GM21529 (cell line): ENCODE measurements around the gene DAZAP1.

ENCODE experiments used
- ATAC-seq: cut with Tn5 transposase; IDR thresholded peaks from one replicate; pipeline ENCODE4 v1.9.1; 2021; ENCODE audit not compliant: unreplicated experiment

The DAZAP1 gene

DNA sequence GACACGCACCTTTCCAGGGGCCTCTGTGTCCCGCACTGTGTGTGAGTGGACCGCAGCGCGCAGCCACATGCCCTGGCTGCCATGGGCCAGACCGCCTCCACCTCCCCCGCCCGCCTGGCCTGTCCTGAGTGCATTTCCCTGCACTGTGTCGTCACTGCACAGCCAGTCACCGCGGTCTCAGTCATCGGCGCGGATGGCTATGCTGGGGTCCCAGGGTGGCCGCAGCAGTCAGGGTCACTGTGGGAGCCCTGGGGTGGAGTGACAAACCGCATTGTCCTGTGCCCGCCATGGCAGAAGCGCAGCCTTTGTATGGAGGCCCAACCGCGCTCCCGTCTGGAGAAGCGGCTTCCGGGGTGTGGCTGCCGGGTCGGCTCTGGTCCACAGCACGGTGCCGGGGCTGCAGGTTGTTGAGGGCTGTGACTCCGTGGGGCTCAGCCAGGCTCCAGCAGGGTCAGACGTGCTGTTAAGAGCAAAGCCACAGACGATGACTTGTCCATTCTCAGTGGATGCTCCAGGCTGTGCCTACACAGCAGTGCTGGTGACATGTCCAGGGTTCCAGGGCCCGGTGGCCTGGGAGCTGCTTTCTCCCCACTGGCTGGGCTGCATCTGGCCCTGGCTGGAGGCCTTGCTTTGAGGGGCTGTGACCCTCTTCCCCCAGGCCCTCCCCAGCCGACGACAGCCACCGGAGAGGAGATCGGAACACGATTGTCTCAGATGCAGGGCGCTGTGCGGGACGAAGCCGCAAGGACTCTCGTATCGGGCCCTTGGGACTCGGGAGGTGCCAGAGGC lies 30.0 kb upstream of the DAZAP1 start:
- no peak for ATAC-seq

DNA sequence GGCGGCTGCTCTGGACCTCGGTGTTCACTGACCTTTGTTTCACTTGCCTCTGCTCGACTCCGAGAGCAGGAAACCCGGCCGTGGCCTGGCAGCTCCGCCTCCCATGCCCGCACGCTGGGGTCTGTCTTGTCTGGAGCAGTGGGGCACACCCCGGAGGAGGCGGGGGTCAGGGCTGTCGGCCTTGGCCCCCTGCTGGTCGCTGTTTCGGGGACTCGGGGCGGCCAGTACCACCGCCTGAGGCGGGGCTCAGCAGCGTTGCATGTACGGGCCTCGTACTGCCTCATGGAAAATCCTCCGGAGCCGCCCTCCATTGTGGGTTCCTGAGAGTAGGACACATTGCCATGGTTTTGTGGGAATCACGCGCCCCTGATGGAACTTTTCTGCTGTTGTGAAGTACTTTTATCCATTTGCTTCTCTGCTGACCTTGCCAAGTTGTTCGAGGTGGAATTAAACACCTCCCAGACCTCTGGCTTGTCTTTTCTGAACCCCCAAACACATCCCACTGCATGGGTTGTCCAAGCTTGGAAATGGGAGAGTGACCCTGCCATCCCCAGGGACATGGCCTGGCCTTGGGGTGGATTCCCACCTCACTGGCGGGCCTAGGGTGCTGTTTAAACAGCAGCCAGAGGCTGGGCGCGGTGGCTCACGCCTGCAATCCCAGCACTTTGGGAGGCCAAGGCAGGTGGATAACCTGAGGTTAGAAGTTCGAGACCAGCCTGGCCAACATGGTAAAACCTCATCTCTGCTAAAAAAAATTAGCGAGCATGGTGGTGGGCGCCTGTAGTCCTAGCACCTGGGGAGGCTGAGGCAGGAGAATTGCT lies 29.2 kb upstream of the DAZAP1 start:
- ATAC-seq, result no peak

DNA sequence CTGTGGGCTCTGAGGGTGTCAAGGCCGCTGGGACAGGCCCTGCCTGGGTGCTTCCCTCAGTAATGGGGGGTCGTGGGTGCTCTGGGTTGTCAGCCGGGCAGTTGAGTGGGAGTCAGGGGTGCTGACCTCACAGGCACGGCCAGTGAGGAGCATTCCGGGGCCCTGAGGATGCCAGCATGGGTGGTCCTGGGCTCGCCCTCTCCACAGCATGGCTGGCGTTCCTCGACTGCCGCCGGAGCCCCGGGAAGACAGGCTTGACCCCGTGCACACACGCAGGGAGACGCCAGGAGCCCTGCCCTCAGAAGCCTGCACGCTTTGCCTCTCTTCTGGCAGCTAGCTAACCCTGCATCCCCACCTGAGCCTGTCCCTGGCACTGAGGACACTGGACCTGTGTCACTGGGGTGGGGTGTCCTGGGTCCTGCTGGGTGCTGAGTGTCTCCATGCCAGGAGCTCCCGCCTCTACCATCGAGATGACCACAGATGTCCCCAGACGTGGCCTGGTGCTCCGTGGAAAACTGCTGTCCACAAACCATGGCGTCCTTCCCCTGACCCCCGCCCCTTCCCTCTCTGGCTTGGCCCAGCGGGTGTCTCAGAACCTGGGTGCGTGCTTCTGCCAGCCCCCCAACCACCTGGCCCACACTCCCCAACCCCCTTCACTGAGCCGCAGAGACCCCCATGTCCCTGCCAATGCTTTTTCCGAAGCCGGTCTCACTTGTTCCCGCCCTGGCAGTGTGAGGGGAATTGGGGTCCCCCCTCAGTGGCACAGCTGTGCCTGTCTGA lies 28.1 kb upstream of the DAZAP1 start:
- ATAC-seq, result no peak

DNA sequence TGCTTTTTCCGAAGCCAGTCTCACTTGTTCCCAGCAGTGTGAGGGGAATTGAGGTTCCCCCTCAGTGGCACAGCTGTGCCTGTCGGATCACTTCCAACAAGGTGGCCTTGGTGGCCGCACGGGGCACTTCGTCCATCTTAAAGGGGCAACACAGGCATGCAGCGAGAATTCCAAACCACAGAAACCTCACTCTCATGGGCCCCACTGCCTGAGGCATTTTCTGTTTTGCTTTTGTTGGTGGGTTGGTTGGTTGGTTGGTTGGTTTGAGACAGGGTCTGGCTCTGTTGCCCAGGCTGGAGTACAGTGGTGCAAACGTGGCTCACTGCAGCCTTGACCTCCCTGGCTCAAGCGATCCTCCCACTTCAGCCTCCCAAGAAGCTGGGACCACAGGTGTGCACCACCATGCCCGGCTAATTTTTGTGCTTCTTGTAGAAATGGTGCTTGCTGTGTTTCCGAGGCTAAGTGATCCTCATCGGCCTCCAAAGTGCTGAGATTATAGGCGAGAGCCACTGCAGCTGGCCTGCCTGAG lies 27.4 kb upstream of the DAZAP1 start:
- no peak for ATAC-seq

DNA sequence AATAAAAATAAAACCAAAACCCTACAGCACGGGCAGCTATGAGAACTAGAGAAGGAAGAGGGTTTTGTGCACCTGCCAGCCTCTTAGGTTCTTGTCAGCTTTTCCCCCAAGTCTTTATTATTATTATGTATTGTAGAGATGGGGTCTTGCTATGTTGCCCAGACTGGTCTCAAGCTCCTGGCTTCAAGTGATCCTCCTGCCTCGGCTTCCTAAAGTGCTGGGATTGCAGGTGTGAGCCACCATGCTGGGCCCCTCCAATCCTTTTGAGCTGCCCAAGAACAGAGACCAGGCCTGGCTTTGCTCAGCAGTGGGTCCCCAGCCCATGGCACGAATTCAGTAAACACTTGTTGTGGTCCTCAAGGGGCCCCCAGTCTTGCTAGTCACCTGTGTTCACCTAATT lies 25.1 kb upstream of the DAZAP1 start:
- no peak for ATAC-seq

DNA sequence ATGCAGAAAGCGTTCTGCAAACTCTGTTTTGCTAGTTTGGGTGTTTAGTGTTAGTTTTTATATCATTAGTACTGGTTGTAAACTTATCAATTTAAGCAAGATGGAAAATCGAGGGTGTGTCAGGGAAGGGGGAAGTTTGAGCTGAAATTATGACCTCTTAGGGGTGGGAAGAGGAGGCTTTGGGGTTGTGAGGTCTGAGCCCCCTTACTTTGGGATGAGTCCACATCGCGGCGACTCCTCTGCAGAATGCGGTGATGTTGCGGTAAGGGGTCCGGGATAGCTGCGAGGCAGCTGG lies 24.4 kb upstream of the DAZAP1 start:
- ATAC-seq, result no peak

DNA sequence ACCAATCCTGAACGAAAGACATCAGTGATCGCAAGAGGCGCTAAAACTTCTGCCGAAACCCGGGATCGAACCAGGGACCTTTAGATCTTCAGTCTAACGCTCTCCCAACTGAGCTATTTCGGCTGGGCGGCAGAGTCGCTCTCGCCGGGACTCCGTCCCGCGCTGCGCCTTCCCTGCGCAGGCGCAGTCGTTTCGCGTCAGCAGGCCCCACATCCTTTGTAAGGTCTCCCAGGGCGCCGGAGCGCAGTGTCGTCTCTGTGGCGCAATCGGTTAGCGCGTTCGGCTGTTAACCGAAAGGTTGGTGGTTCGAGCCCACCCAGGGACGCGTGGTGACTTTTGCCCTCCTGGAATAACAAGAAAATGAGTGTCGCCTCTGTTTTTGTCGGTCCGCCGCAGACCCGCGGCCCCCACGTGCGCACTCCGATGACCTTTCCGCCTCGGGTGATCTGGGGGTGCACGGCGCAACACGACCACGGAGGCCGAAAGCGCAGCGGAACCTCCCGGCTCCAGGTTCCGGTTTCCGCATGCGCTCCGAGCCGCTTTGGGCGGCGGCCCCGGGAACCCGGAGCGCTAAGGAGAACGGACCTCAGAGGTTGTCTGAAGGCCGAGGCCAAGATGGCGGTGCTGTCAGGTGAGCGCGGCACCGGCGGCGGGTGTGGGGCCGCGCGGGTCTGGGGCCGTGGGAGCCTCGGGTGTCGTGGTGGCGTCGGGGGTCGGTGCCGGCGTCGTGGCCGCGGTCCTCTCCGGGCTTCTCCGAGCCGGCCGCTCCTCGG lies 23.9 kb upstream of the DAZAP1 start, which contains the start of gene NDUFS7:
NDUFS7 (plus strand) TSS at position 596 of the 773 bp plus-strand sequence; CDS start at position 616, 20 bp downstream.
- peak; percentile 72 for ATAC-seq

DNA sequence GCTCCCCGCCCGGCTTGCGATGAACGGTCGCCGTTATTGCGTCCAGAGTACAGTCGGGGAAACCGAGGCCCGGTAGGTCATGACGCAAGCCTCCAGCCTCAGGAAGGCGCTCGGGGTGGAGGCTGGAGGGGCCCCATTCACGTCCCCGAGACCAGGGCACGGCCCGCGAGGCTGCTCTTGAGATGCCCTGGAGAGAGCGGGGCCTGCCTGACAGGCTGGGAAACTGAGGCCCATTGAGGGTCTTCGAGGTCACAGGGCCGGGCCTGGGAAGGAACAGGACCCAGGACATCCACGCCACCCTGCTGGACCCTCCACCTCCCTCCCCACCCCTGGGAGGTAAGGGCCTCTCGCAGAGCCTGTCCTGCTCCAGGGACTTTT lies 23.3 kb upstream of the DAZAP1 start:
- ATAC-seq, result no peak

DNA sequence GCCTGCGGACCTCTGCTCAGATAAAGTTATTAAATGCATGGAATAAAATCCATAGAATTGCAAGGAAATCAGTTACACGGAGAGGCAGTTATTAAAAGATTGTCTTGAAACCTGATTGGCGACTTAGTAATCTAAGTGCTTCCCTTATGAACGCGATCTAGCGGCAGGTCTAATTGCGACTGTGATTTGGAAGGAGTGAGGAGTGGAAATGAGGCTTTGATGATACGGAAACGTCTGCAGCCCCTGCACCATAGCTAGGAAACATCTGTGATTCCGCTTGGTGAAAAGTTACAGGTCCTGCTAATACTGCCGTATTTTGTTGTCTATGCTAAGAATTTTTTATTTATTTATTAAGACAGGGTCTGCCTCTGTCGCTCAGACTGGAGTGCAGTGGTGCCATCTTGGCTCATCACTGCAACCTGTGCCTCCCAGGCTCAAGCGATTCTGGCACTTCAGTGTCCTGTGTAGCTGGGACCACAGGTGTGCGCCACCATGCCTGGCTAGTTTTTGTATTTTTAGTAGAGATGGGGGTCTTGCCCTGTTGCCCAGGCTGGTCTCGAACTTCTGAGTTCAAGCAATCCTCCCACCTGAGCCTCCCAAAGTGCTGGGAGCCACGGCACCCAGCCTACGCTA lies 22.8 kb upstream of the DAZAP1 start:
- ATAC-seq, result no peak

DNA sequence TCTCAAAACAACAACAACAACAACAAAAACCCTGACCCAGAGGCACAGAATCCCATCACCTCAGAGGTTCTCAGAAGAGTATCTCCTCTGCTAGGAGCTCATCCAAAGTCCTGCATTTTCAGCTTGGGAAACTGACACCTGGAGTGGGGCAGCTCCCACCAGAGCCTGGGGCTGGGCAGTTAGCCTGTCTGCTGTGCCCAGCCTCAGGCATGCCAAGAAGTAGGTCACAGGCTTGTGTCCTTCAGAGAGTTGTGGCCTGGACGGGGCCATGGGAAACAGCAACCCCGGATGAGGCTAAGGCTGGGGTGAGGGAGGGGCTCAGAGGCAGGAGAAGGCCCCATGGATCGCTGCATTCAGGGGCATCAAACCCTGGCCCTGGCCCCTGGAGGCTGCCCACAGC lies 21.6 kb upstream of the DAZAP1 start:
- ATAC-seq, result no peak

DNA sequence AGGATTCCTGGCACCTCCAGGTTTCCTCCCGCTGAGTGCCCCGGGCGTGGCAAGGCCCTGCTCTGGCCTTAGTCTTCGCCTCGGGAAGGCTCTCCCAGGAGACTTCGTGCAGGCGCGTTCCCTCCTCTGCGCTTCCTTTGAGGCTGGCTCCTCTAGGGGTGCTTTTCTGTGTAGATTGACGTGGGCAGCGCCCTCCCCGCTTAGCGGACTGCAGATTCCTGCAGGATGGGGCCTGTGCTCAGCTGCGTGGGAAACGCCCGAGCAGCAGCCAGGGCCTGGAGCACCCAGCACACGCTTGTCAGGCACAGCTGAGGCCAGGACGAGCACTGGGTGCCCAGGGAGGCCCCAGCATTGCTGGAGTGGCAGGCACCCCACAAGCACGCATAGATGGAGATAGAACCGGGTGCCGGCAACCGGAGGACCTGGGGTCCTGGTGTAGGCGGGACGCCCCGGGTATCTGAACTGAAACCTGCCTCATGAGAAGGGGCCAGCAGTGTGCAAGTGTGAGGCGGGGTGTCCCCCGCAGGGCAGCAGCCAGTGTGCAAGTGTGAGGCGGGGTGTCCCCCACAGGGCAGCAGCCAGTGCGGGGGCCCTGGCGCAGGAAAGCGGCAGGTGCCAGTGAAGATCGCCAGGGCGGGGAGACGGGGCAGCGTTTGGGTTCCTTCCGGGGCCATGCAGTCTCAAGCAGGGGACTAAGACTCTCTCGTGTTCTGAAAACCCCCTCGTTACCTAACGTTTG lies 20.3 kb upstream of the DAZAP1 start:
- no peak for ATAC-seq

DNA sequence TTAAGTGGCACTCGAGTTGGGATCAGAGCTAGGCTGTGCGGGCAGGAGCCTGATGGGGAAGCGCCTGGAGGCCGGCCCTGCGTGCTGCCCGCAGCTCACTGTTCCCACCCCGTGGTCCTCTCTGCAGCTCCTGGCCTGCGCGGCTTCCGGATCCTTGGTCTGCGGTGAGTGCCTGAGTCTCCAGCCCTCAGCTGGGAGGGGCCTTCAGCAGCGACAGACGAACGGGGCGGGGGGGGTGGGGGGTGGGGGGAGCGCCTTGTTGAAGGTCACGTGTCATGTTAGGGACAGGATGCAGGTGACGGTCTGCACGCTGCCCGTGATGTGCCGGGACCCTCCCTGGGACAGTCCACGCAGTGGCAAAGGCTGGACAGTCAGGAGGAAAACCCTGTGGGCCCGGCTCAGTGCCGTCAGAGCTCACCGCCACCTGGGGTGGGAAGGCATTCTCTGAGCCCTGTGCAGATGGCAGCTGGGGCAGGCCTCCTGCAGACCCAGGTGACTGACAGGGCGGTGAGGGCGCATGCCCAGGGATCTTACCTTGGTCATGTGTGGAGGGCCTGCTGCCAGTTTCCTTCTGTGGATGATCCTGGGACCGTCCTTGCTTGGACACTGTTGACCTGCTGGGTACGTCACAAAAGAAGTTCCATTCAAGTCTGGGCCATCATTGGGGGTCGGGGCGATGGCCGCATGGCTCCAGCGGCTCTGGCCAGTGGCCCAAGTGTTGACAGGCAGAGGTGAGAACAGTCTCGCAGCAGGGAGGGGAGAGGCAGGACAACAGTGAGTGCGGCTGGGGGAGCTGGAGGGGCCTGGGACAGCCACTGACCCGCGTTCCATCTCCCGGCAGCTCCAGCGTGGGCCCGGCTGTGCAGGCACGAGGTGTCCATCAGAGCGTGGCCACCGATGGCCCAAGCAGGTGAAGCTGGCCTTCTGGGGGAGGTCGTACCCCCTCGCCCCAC lies 19.4 kb upstream of the DAZAP1 start:
- no peak for ATAC-seq

DNA sequence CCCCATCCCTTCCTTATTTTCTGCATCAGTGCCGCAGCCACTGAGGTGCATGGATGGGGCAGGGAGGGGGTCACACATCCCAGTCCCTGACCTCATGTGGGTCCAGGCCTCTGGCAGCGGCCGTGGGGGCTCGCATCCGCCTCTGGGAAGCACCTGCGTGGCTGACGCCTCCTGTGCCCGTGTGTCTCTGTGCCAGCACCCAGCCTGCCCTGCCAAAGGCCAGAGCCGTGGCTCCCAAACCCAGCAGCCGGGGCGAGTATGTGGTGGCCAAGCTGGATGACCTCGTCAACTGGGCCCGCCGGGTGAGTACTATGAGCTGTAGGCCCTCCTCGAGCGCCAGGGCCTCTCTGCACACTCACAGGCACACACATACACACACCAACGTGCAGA lies 18.8 kb upstream of the DAZAP1 start:
- ATAC-seq, result no peak

DNA sequence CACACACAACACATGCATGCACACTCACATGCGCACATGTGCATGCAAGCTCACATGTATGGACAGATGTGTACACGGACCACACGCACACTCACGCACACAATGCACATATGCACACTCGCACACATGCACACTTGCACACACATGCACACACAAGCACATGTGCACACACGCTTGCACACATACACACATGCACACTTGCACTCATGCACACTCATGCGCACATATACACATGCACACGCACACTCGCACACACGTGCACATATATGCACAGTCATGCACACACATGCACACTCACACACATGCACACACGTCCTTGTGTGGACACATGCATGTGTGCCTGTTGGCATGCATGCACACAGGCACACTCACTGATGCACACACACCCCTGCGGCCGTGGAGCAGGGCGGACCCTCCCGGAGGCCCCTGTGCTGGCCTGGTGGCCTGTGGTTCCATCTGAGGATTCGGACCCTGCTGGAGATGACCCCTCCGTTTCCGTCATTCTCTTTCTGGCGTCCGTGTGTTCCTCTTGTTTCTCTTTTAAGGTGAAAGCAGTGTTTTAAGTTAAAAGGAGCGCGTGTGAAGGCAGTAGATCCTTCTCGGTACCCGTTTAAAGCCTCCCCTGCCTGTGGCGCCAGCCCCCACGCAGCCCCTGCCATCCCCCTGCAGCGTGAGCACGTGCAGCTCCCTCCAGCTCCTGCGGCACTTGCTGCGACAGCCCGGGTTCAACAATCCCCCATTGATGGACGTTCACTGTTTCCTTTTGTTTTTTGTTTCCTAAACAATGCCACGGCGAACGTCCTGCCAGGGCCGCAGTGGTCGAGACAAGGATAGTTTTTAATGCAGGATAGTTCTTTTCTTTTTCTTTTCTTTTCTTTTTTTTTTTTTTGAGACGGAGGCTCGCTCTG lies 18.1 kb upstream of the DAZAP1 start:
- no peak for ATAC-seq

DNA sequence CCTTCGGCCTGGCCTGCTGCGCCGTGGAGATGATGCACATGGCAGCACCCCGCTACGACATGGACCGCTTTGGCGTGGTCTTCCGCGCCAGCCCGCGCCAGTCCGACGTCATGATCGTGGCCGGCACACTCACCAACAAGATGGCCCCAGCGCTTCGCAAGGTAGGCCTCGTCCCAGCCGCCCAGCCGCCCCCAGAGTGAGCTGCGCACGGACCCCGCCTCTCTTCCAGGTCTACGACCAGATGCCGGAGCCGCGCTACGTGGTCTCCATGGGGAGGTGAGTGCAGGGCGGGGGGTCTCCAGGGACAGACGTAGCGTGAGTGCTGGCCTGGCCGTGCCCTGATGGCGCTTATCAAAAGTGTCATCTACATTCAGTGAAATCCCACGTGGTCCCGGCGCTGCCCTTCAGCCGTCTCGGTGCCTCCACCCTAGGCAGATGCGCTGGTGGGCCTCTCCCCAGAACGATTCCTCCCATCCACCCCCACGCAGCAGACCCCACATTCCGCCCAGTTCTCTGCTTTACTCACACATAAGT lies 16.4 kb upstream of the DAZAP1 start:
- no peak for ATAC-seq

DNA sequence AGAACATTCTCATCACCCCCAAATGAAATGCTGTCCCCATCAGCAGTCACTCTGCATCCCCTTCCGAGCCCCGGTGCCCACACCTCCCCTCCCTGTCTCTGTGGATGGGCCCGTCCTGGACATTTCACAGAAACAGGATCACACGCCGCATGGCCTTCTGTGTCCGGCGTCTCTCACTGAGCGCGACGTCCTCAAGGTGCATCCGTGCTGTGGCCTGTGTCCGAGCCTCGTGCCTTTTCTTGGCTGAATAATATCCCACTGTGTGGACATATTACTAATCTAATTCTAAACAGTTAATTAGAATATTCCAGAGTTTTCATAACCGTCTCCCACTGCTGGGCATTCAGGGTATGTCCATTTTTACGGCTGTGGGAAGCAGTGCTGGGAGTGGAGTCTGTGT lies 15.0 kb upstream of the DAZAP1 start:
- ATAC-seq, result no peak

DNA sequence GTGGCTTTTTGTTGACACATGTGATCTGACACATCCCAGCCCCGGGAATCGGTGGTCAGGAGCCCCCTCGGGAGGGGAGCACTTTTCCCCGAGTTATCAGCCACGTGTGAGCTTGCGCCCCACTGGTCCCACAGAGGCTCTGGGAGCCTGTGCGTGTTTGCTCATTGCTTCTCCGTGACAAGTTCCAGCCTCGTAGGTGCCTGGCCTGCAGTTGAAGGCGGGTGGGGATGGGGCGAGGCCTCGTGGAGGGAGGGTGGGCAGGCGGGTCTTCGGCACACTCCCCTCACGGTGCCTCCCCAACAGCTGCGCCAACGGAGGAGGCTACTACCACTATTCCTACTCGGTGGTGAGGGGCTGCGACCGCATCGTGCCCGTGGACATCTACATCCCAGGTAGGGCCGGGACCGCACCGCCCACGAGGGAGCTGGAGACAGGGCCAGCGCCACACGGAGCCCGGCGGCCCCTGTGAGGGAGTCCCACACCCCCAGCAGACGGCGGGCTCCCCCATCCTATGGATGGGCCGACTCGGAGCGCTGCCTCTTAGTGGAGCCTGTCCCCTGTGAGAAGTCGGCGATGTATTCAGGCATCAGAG lies 14.4 kb upstream of the DAZAP1 start:
- no peak for ATAC-seq
